Transverse colon (tissue), 3 donors: Measurements from ENCODE around the gene GALNT18.
"Not testable (repeated sequence)": the region's sequence is repeated elsewhere in the genome, so short reads cannot be mapped to it uniquely, and the experiment has no call there.

Experiments used
- POLR2A ChIP-seq: fragments of 450-650 bp; IDR thresholded peaks from one replicate; pipeline ENCODE4 v1.6.1; 2016; ENCODE audit warnings: antibody characterized with exemption, mild to moderate bottlenecking, moderate library complexity
- TF ChIP-seq, protein P1 (sequence below), 5 experiments: fragments of 200-600 bp in 3 of 5; fragments of 450-650 bp in 2 of 5; sonication (generic) in 3 of 5; IDR thresholded peaks; 1 replicate in 2 of 5; 2 replicates in 3 of 5; pipeline ENCODE4 v1.5.1; 2016 to 2017; ENCODE audit warnings: antibody characterized with exemption in 5 of 5, inconsistent platforms in 3 of 5, mild to moderate bottlenecking in 2 of 5, moderate library complexity in 1 of 5

DNA sequence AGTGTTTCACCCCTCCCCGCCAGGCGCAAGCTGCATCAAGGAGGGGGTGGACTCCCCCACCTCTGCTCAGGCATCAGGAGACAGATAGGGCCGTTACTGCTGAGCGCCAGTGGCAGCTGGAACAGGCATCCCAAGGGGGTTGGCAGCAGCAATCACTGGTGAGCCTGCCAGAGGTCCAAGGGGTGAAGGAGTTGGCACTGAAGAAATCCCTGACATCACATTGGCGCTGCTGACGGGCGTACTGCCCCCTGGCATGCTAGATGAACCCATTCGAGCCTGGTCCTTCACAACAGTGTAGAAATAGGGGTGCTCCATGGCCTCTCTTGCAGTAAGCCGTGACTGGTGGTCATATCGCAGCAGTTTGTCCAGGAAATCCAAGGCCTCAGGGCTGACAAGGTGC, 270.0 kb downstream of the GALNT18 start:
- TF ChIP-seq, protein P1, sequence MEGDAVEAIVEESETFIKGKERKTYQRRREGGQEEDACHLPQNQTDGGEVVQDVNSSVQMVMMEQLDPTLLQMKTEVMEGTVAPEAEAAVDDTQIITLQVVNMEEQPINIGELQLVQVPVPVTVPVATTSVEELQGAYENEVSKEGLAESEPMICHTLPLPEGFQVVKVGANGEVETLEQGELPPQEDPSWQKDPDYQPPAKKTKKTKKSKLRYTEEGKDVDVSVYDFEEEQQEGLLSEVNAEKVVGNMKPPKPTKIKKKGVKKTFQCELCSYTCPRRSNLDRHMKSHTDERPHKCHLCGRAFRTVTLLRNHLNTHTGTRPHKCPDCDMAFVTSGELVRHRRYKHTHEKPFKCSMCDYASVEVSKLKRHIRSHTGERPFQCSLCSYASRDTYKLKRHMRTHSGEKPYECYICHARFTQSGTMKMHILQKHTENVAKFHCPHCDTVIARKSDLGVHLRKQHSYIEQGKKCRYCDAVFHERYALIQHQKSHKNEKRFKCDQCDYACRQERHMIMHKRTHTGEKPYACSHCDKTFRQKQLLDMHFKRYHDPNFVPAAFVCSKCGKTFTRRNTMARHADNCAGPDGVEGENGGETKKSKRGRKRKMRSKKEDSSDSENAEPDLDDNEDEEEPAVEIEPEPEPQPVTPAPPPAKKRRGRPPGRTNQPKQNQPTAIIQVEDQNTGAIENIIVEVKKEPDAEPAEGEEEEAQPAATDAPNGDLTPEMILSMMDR (IDR thresholded peaks at IDR 0.05), result not testable (repeated sequence)
- TF ChIP-seq POLR2A, result not testable (repeated sequence)
